Measurements from ENCODE around the gene ROBO3.
A peak's percentile ranks its signal among the peaks of the same experiment; 100 is the strongest.

ROBO3 gene

GRCh38 chr11:124920870-124921609, 55.8 kb downstream of the ROBO3 start:
- DNase-seq, result peak; percentile 51 to 82

DNA sequence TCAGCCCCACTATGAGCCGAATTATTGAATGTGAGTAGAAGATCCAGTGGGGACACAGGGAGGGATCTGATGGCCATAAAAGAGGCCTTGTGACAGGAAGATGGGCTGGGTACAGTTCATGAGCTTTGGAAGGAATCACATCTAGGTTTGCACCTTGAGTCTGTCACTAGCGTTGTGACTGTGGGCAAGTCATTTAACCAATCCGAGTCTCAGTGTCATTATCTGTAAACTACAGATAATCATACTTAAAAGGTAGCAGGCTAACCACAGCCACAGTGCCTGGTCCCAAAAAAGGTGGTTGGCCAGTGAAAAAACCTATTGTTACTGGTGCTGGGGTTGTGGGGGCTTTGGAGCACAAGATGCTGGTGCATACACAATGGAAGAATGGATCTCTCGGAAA, 57.6 kb downstream of the ROBO3 start:
- no peak for DNase-seq

DNA sequence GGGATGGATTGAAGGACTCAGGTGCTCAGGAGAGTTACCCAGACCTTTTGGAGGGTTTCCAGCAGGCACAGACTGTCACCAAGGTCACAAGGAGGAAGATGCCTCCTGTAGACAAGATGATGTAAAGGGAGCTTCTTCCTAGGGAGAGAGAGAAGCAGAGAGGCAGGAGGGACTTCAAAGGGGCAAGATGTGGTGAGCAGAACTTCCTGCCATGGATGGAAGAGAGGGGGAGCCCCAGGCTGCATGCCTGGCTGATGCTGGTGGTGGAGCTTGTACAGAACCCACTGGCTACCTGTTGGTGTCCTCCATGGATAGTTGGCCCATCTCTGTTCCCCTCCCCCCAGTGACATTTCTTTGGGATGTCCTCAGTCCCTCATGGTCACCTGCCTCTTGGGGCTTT, 58.1 kb downstream of the ROBO3 start:
- DNase-seq, result no peak

GRCh38 chr11:124928942-124929665, 63.9 kb downstream of the ROBO3 start:
- no peak for DNase-seq

DNA sequence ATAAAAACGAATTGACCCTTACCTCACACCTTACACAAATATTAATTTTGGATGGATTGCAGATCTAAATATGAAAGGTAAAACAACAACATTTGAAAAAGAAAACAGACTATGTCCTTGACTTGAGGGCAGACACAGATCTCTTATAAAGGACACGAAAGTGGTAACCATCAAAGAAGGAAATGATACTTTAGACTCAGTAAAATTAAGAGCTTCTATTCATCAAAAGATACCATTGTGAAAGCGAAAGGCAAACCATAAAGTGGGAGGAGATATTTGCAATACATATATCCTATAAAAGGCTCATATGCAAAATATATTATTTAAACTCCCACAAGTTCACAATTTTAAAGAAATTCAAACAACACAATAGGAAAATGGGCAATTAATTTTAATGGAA, 65.6 kb downstream of the ROBO3 start:
- DNase-seq, result no peak

All from NCI-H524 (cell line).